Suppressor macrophage treated with lipopolysaccharide for 1 hour (primary cell): ENCODE results near the gene CDKL1.

Experiments
- DNase-seq, 3 donors: peaks; one replicate each; pipeline ENCODE4 v3.0.0-alpha.2; 2020 to 2022

The CDKL1 gene

DNA sequence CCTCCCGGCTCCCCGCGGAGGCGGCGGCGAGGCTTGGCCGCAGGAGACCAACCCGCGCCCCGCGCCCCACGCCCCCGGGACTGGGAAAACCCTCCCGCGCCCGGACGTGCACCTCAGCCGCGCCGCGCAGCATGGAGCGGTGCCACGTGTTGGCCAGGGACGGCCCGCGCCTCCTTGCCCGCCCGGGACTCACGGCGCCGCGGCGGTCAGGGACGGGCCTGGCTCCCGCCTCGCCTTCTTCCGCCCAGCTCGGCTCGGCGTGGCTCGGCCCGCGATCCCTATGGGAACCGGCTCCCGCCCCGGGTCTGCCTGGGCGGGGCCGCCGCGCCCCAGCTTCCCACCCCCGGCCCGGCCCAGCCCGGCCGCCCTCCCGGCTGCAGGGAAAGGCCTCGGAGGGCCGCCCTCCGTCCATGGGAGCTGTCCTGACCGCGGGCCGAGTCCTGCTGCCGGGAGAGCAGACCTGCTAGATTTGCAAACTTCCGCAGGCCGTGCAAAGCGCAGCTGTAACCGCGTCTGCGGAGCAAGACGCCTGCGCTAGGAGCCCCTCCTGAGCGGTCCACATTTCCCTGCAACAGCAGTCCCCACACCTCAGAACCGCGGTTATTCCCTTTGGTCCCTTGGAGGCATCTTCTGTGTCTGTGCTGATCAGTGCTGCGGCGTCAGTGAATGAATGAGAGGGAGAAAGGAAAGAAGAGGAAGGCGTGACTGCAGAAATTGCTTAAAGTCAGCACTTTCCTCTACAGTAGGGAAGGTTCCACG lies at the start of gene CDKL1:
CDKL1 (minus strand) TSS at position 251 of the 759 bp plus-strand sequence. CDS start 1,013 bp downstream, outside the sequence.
- DNase-seq = peak; percentile 69 to 88 (median 78)

DNA sequence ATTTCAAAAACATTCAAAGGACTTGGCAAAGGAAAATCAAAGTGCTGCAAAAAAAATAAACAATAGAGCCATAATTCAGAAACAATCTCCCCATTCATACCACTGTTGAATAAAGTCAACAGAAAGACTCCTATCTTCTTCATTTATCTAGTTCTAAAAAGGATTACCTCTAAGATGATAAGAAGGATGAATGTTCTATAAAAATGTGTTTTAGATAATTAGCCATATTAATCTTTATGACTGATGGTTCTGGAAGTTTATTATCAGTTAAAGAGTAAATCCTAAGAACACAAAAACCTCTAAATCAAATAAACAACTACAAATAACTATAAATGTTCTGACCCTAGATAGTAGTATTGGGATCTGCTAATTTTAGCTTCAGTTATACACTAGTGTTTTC lies 37.8 kb upstream of the CDKL1 start:
- DNase-seq = no peak

DNA sequence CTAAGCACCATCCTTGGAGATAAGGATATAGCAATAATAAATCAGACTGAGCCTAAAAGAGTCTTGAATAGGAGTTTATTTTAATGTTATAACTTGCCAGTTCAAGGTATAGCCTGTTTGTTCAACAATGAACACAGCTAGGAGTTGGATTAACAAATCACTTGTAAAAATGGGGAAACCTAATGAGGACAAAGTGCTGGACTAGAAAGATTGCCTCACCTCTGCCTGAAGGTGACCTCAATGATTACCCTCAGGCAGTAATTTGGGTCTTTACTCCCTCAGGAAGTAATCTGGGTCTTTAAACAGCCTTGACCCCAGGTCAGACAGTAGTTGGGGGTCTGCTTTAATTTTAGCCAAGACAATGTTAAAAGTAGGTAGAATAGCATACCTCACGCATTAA lies 35.5 kb upstream of the CDKL1 start:
- DNase-seq = no peak

DNA sequence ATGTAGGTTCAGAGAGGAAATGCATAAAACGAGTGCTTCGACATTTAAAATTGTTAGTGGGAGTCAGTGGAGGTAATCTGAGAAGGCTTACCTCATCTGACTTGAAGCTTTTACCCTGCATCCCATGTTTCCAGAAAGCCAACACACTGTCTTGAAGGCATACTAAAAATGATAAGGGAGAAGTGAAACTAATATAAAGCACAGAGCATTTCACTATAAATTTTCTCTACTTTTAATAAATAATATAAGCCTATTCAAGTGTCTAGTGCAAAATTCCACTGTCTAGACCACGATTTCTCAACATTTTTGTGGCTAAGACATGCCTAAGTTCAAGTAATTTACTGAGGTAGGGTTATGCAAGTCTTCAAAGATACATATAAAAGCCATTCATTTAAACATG lies 29.1 kb upstream of the CDKL1 start:
- no peak for DNase-seq

DNA sequence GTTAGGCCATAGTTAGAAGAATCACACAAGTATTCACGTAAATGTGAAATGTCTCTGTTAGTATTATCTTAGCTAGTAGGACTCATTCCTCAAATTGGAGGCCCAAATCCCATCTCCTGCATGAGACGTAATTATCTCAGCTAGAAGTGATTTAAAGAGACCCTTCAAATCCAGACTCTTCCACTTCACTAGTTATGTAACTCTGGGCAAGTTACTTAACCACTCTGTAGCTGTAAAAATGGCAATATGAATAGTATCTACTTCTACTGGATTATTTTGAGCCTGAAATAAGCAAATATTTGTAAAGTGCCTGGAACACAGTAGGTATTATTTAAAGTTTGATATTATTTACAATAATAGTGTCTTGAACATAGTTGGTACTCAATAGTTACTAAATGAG lies 28.4 kb upstream of the CDKL1 start:
- DNase-seq = no peak

DNA sequence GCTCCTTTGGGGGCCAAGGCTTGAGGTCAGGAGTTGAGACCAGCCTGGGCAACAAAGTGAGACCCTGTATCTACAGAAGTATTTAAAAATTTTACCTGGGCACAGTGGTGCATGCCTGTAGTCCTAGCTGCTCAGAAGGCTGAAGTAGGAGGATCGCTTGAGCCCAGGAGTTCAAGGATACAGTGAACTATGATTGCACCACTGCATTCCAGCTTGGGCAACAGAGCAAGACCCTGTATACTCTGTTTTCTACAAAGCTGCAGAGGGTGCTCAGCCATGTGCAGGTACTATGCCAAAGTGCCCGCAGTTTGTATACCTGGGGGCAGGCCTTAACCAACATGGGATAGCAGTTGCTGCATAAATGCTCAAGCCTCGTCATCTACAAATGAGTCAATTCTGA lies 26.8 kb upstream of the CDKL1 start:
- DNase-seq = no peak

DNA sequence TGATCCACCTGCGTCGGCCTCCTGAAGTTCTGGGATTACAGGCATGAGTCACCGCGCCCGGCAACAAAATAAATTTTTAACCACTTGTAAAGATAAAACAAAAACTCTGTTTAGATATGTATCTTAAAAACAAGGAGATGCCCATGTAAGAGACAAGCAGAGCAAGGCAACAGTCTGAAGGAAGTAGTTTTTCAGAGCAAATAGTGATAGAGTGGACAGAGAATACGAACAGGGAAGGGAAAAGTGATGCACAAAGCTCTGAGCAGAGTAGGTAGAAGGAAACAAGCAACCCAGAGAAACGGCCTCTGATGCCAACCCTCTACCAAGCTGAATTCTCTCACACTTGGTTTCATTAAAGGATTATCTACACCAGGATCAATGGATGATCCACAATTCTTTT lies 24.8 kb upstream of the CDKL1 start:
- DNase-seq = no peak

DNA sequence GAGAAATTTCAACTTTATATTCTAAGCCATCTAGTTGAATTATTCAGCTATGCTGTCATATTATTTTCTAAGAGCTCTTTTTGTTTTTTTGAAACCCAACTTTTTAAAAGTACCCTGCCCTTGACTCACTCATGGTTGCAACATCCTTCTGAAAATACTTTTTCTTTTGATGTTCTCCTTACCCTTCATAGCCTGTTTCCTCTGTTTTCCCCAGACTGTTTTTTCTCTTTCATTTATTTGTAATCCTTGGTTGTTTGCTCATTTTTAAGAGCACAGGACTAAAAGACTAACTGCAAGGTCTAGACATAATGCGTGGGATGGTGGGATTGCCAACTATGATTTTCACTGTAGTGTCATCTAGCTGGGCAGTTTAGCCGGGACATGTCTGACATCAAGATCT lies 21.2 kb upstream of the CDKL1 start:
- peak in 2 of 3 donors; percentile 20 to 26 for DNase-seq

DNA sequence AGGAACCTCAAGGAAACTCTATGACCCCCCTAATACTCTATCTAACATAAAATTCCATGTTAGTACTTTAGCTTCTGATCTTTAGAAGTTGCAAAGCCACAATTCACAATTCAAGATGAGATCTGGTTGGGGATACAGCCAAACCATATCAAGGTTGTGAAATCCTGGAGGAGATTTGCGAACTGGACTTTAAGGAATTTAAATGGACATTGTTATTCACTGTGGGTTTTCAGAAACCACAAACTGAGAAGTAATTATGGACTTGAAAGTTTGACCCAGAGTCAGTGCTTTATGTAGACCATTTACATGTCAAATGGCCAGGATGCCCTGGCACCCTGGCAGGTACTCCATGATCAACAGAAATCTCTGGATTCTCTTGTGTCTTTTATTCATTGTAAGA lies 14.2 kb upstream of the CDKL1 start:
- DNase-seq = peak in 1 of 3 donors; percentile 19

DNA sequence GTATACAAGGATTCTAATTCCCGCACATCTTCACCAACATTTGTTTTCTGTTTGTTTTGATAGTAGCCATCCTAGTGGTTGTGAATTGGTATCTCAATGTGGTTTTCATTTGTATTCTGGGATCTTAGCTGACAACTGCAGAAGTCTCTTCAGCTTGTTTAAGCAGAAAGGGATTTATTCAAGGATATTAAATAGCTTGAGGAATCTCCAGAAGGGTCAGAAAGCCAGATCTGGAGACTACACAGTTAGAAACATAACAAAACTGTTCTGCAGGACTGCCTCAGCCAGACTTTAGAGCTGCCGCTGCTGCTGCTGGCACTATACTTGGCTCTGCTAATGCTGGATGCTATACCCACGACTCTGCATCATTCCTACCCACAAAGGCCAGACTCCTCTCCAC lies 13.4 kb upstream of the CDKL1 start:
- no peak for DNase-seq

DNA sequence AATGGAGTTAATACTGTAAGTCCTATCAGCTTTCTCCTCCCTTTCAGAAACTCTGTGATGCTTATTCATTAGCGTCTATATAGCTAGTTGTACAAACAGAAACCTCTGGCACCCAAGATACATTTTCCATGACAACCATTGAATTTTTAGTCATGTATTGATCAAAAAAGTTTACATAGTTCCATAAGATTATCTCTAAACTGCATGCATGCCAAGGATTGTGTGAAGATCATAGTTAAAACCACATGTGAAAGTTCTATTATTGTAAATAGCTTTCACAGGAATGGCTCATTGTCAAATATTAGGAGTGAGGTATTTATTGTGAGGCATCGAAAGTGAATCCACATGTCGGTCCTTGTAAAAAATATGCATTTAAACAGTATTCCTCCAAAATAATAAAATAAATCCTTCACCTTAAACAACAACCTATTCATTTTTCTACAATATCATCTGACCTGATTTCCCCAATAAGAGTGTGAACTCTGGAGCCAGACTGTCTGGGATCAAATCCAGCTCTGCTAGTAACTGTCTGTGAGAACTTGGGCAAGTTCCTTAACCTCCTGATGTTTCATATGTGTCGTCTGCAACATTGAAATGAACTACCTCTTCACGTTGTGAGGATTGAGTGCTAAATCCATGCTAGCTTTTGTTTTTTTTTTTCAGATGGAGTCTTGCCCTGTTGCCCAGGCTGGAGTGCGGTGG lies 10.6 kb upstream of the CDKL1 start:
- no peak for DNase-seq

DNA sequence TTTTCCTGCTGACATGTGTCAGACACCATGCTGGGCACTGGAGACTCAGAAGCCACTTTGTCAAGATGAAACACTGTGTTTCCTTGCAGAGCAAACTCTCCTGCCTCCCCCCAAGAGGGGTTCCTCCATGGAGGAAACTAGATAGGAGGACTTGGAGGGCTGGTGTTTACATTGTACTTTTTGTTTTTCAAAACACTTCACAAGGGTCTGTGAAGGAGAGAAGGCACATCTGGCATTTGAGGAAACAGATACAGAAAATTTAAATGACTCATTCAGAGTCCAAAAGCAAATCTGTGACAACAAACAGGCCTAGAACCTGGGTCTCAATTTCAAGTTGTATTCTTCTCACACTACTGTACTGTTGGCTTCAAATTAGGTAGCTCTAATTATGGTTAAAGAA lies 6.7 kb upstream of the CDKL1 start:
- DNase-seq = no peak

DNA sequence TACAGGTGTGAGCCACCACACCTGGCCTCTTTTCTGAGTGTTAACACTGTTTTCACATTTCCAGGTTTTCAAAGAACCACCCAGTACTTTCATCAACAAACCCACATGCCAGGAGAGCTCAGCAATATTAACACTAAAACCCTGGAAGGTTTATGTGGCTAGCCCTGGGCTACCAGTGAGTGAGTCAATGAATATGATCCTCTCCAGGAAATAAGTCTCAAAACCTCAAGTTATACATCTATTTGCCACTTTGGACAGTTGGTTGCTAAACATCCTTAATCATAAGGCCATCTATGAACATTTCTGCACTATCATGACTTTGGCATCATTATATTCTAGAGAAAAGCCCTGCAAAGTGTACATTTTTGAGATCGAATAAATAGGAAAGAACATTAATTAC lies 6.3 kb upstream of the CDKL1 start:
- no peak for DNase-seq

DNA sequence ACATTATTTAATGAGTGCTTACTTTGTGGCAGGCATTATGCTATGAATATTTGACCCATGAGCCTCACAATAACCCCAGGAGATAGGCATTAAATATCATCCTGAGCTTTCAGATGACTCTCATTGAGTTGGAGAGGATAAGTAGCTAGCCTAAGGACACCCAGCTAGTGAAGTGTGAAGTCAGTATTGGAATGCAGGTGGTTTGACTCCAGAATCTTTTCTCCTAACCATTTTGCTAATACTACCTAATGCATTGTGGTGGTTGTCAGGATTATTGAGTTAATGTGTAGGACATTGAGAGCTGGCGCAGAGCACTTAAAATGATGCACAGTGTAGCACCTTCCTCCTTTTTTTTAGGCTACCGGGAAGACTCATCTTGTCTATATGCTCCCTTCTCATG lies 3.8 kb upstream of the CDKL1 start:
- no peak for DNase-seq

DNA sequence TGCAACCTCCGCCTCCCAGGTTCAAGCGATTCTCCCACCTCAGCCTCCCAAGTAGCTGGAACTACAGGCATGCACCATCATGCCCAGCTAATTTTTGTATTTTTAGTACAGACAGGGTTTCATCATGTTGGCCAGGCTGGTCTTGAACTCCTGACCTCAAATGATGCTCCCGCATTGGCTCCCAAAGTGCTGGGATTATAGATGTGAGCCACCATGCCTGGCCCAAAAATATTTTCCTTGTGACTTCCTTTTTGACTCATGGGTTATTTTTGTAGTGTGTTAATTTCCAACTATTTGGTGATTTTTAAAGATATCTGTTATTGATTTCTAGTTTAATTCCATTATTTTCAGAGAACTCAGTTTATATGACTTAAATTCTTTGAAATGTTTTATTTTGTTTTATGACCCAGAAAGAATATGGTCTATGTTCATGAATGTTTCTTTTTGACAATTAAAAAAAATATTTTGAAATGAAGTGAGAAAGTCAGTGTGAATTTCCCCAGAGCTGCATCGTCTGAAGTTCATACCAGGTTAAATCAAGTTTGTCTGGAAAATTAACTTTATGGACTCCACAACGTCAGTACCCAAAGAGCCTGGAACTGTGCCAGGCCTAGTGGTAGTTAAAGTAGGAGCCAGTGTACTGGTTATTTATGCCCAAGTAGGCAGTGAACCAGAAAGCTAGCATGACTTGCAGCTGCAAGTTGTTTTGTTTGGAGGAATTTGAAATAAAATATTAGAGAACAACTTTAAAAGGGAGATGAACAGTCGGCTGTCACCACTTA lies 2.8 kb upstream of the CDKL1 start:
- peak; percentile 36 to 51 (median 36) for DNase-seq

DNA sequence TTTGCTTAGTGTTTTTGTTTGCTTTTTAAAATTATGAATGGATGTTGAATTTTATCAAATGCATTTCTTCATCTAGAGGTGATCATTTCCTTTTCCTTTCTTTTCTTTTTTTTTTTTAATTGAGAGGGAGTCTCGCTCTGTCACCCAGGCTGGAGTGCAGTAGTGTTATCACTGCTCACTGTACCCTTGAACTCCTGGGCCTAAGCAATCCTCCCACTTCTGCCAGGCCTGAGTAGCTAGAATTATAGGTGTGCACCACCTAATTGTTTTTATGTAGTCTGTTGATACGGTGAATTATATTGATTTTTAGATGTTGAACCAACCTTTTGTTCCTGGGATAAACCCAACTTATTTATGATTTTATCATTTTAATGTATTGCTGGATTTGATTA lies 1.5 kb upstream of the CDKL1 start:
- DNase-seq = no peak

DNA sequence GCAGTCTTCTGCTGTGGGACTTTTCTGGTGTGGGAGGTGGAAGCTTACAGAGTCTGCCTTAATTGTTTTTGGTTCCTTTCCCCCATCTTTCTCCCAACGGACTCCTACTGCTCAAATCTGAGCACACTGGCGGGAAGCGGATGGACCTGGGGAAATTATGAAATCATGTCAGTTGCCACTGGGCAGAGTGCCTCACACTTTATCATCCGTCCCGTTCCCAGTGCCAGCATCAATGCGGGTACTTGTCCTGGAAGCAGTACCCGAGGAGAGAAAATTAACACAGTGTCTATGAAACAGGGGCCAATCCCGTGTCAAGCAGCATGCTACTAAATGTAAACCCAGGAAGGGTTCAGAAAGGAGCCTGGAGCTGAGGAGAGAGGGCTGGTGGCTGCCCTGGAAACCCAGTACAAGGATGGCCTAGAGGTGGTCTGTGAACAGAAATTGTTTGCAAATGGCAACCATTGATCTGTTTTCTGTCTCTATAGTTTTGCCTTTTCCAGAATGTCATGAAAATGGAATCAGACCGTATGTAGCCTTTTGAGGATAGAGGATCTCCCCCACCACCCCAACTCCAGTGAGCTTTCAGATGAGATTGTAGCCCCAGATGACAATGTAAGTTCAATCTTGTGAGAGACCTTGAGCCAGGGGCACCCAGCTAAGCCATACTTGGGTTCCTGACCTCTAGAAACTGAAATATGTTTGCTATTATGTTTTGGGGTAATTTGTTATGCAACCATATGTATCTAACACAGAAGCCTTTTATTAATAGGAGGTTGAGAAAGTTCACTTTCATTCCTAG lies 908 bp upstream of the CDKL1 start:
- DNase-seq = peak; percentile 68 to 75 (median 70)

DNA sequence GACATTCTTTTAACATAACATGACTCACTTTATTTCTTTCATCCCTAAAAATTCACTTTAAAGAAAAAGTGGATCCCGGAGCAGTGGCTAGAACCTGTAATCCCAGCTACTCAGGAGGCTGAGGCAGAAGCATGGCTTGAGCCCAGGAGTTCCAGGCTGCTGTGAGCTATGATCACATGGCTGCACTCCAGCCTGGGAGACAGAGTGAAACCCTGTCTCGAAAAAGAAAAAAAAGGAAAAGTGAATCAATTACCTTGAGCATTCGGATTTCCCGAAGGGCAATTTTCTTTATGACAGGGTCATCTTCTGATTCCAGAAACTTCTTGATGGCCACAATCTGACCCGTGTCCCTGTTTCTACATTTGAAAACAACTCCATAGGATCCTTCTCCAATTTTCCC lies 1.2 kb downstream of the CDKL1 start:
- peak in 1 of 3 donors; percentile 17 for DNase-seq

DNA sequence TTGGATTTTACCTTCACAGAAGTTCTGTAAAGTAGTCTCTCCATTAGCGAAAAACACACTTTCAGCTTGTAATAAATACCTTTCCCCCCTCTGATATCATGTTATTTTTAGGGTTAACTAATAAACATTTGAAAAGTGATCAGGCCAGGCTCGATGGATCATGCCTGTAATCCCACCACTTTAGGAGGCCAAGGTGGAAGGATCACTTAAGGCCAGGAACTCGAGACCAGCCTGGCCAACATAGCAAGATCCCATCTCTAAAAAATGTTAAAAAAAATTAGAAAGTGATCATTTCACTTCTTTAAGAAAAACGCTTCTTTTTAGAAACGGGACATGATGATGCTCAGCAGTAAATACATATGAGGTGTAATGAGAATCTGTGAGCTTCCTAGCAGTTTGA lies 2.0 kb downstream of the CDKL1 start:
- no peak for DNase-seq

DNA sequence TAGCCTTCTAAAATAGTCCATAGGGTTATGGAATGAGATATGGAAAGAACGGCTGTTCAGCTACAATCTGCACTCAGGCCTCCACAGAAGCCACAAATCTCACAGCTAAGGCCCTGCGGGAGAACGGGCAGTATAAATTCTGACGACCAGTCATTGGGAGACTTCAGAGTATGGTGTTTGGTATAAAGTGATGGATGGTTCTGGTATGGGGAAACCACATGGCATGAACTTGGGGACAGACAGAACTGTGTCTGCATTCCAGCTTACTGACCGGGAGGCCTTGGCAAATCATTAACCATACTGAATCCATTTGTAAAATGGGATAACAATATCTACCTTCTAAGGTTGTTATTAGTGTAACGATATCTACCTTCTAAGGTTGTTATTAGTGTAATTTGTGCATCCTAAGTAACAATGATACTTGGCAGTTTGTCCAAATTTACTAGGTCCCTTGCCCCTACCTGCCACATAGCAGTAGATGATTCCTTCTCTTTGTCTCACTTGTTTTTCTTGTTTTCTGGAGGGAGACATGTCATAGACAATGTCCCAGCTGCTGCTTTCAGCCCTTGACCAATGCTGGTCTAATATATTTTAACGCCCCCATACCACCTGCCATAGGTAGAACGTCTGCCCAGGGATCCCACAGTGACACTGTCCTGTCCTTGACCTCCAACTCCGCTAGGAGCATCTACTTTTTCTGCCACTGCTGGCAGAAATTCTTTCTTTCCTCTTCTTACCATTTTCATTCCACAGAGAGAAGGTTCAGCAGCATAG lies 6.8 kb downstream of the CDKL1 start:
- DNase-seq = no peak

DNA sequence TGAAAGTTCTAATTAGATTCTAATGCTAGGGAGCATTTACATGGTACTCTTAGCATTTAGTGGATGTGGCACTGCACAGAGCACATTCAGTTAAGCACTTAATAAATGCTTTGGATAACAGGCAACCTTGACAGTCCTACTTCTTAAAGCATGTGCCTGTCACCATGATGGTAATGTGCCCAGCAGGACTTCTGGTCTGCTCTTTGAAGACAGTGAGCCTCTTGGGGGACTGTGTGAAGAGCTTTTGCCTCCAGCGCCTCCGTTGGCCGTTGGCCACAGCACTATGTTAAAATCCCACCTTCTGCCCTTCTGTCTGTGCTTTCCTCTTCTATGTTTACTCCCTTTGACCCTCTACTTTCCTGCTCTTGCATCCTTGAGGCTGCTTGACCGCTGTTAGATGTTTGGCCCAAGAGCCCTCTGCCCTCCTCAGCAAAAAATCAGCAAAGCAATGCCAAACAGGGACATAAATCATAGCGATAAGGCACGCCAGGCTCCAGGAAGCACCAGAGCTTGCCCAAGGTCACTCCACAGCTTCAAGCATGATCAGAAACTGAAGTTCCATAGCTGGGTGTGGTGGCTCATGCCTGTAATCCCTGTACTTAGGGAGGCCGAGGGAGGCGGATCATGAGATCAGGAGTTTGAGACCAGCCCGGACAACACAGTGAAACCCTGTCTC lies 8.3 kb downstream of the CDKL1 start:
- DNase-seq = no peak

DNA sequence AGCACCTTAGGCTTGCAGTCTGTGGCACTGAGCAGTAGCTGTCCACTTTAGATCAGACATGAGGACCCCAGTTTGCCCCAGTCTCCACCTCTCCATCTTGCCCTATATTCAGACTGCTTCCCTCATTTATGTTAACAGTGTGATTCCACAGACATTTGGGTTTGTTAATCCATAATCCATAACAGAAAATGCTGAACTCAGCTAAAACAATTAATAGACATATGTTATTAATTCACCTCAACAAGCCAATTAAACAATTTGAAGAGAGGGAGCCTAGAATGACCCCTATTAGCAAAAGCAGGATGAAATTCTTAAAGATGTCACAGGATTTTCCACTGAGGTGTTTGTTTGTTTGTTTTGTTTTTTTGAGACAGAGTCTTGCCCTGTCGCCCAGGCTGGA lies 9.1 kb downstream of the CDKL1 start:
- no peak for DNase-seq
